HG03196 (cell line): ENCODE results near the gene LMAN2.
A peak's percentile ranks its signal among the peaks of the same experiment; 100 is the strongest.

Experiments used
- ATAC-seq: cut with Tn5 transposase; IDR thresholded peaks from one replicate; pipeline ENCODE4 v1.9.1; 2021; ENCODE audit not compliant: unreplicated experiment

LMAN2 gene

GRCh38 chr5:177328545-177329231 is 22.8 kb downstream of the LMAN2 start:
- no peak for ATAC-seq

- ATAC-seq, result no peak
Measured at GRCh38 chr5:177327539-177328522, 23.6 kb downstream of the LMAN2 start.

- no peak for ATAC-seq
Measured at GRCh38 chr5:177325868-177326381, 25.5 kb downstream of the LMAN2 start.

GRCh38 chr5:177320879-177321278 is 30.6 kb downstream of the LMAN2 start:
- no peak for ATAC-seq

- no peak for ATAC-seq
Measured at GRCh38 chr5:177319913-177320588, 31.4 kb downstream of the LMAN2 start.

- ATAC-seq, result no peak
Measured at GRCh38 chr5:177317959-177318377, 33.5 kb downstream of the LMAN2 start.

- no peak for ATAC-seq
Measured at GRCh38 chr5:177316005-177316404, 35.5 kb downstream of the LMAN2 start.

GRCh38 chr5:177315411-177315810 is 36.1 kb downstream of the LMAN2 start:
- ATAC-seq, result no peak

- ATAC-seq, result no peak
Measured at GRCh38 chr5:177314376-177315342, 36.8 kb downstream of the LMAN2 start.

GRCh38 chr5:177313561-177314259 is 37.8 kb downstream of the LMAN2 start:
- no peak for ATAC-seq

GRCh38 chr5:177312649-177313181 is 38.8 kb downstream of the LMAN2 start:
- ATAC-seq, result peak; percentile 31

GRCh38 chr5:177311723-177312648 is 39.5 kb downstream of the LMAN2 start, which contains the start of gene MXD3:
MXD3 (minus strand) TSS chr5:177311898; CDS start chr5:177311830, 68 bp downstream.
- peak; percentile 69 for ATAC-seq

- peak; percentile 2 for ATAC-seq
Measured at GRCh38 chr5:177311392-177311722, 40.1 kb downstream of the LMAN2 start.

GRCh38 chr5:177310757-177311391 is 40.6 kb downstream of the LMAN2 start:
- ATAC-seq, result peak; percentile 18

- no peak for ATAC-seq
Measured at GRCh38 chr5:177310332-177310731, 41.1 kb downstream of the LMAN2 start.

GRCh38 chr5:177309351-177310191 is 41.9 kb downstream of the LMAN2 start:
- ATAC-seq, result no peak

- ATAC-seq, result no peak
Measured at GRCh38 chr5:177308740-177309139, 42.7 kb downstream of the LMAN2 start.
